ENCODE data around the gene MAP7D3.

GRCh38 chrX:136190038-136190713 is 61.0 kb downstream of the MAP7D3 start:
- TF ChIP-seq CTCF (IDR thresholded peaks at IDR 0.05; ENCODE audit: insufficient read depth, low read length, poor library complexity, severe bottlenecking) (no peak), EZH2phosphoT487 (conservative IDR thresholded peaks at IDR 0.05; ENCODE audit: low read length) (no peak)
